ENCODE results near the gene UBR3.
"Not testable (repeated sequence)": the region's sequence is repeated elsewhere in the genome, so short reads cannot be mapped to it uniquely, and the experiment has no call there.

UBR3 gene

DNA sequence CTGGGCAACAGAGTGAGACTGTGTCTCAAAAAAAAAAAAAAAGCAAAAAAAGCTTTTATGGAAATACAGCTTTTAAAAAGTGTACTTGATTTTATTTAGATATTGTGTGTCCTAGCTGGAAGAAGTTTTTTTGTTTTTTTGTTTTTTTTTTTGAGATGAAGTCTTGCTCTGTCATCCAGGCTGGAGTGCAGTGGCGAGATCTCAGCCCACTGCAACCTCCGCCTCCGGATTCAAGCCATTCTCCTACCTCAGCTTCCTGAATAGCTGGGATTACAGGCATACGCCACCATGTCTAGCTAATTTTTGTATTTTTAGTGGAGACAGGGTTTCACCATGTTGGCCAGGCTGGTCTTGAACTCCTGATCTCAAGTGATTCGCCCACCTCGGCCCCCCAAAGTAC lies 39.0 kb downstream of the UBR3 start:
- H3K4me3 Mint-ChIP-seq, H3K27ac Mint-ChIP-seq, H3K36me3 Mint-ChIP-seq, DNase-seq, H3K9me3 Mint-ChIP-seq, H3K4me1 Mint-ChIP-seq, CTCF ChIA-PET, H3K27me3 Mint-ChIP-seq: not testable (repeated sequence)

DNA sequence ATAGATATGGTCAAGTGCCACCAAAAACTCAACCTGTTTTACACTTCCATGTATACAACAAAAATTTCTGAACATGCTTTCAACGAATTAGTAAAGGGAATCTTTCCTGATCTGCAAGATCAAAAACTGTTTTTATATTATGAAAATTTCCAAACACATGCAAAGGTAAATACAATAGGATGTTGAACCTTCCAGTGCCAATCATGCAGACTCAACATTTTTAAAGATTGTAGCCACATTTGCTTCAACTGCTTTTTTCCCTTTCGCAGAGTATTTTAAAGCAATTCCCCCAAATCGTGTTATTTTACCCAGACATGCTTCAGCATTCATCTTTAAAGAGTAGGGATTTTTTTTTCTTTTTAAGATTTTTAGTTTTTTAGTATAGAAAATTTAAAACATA lies 40.3 kb downstream of the UBR3 start:
- Mint-ChIP-seq H3K9me3 (no peaks in the 10 kb centered on the region), H3K27me3 (no peaks in the 10 kb centered on the region), H3K4me1 (no peaks in the 10 kb centered on the region), H3K36me3 (no peaks in the 10 kb centered on the region), H3K27ac (no peak overlapping the region), H3K4me3 (no peak overlapping the region)
- CTCF ChIA-PET, result interaction anchor here (0.6 kb wide), 1 partner anchor 1750 kb away, joined by 3 read pairs; no protein-coding TSS in a partner anchor
- no peak for DNase-seq

DNA sequence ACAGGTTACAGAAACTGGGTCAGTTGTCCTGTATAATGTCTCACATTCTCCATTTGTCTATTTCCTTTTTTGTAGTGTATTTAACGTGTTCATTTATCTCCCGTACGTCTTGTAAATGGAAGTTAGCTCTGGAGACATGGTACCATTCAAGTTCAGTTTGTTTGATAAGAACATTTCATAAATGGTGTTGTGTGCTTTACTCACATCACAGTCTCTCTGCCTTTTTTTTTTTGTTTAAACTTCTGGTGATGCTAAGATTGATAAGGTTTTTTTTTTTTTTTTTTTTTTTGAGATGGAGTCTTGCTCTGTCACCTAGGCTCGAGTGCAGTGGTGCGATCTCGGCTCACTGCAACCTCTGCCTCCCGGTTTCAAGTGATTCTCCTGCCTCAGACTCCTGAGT lies 41.7 kb downstream of the UBR3 start:
- CTCF ChIA-PET, result no interaction called here

DNA sequence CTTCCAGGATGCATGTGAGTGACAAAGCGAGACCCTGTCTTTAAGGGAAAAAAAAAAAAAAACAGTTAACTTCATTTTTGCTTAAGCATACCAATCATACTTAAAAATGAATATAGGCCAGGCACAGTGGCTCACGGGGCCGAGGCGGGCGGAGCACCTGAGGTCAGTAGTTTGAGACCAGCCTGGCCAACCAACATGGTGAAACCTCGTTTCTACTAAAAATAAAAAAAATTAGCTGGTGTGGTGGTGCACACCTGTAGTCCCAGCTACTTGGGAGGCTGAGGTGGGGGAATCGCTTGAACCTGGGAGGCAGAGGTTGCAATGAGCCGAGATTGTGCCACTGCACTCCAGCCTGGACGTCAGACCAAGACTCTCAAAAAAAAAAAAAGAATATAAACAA lies 44.1 kb downstream of the UBR3 start:
- DNase-seq, H3K27me3 Mint-ChIP-seq, H3K36me3 Mint-ChIP-seq, CTCF ChIA-PET, H3K9me3 Mint-ChIP-seq, H3K4me1 Mint-ChIP-seq, H3K4me3 Mint-ChIP-seq, H3K27ac Mint-ChIP-seq: not testable (repeated sequence)

More for the DNA sequence above, 41.7 kb downstream of the UBR3 start:
- Mint-ChIP-seq H3K9me3 (no peaks in the 10 kb centered on the region), H3K27me3 (no peaks in the 10 kb centered on the region), H3K36me3 (no peaks in the 10 kb centered on the region), H3K4me1 (no peaks in the 10 kb centered on the region), H3K27ac (no peak overlapping the region), H3K4me3 (no peak overlapping the region)
- DNase-seq, result no peak

DNA sequence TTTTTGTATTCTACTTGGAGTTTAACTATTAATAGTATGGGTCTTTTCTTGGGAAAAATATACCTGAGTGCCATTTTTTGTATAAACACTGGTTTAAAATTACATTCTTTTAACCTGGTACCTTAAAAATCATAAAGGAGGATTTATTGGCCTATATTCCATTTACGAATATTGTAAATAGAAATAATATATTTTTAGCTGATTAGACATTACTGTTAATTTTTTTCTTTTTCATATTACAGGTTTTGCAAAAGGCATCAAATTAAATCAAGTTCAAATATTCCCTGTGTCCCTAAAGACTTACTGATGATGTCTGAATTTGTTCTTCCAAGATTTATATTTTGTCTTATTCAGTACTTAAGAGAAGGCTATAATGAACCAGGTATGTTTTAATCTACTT lies 44.7 kb downstream of the UBR3 start:
- Mint-ChIP-seq H3K9me3 (no peaks in the 10 kb centered on the region), H3K4me3 (no peak overlapping the region), H3K27ac (no peak overlapping the region), H3K4me1 (no peaks in the 10 kb centered on the region), H3K36me3 (peaks cover 3% of the 10 kb centered on the region), H3K27me3 (no peaks in the 10 kb centered on the region)
- CTCF ChIA-PET, result no interaction called here
- DNase-seq, result no peak

DNA sequence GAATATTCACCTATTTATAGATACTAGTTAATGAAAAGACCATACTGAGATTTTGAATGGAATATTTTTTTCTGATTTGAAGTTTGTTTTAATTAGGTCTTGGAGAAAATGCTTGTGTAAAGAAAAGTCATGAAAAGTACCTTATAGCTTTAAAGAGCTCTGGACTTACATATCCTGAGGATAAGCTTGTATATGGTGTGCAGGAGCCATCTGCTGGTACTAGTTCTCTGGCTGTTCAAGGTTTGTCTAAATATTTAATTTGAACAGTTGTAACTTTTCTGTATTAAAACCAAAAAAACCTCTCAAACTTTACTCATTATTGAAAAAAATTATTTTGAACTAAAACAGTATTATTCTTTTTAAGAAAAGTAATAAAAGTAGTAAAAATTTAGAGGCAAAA lies 50.1 kb downstream of the UBR3 start:
- H3K9me3 Mint-ChIP-seq, result no peaks in the 10 kb centered on the region
- CTCF ChIA-PET, result interaction anchor here (1.0 to 1.5 kb wide), 5 partner anchors 38 to 51 kb away, joined by 3 to 4 read pairs (median 3); partner anchors contain the start of gene UBR3
- no peak overlapping the region for H3K4me3 Mint-ChIP-seq
- H3K4me1 Mint-ChIP-seq, result no peaks in the 10 kb centered on the region
- peak; percentile 25 for DNase-seq
- no peak overlapping the region for H3K27ac Mint-ChIP-seq
- peaks cover 6% of the 10 kb centered on the region for H3K36me3 Mint-ChIP-seq
- H3K27me3 Mint-ChIP-seq, result no peaks in the 10 kb centered on the region

DNA sequence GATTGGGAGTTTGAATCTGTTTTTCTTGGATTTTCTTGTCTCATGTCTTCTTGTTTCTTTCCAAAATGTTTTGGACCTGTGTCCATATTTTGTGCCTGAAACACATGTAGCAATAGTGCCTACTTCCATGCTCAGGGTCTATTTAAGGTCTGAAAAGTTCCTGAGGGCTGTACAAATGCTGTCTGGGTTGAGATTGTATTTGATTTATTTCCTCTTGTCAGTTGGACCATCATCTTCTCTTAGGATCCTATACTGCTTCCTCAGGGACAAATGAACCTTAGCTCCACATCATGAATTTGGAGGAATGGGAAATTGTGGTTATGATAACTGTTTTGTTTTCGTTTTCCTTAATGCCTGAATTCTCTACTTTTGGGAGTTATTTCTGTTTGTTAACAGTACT lies 59.9 kb downstream of the UBR3 start:
- H3K27ac Mint-ChIP-seq, result no peak overlapping the region
- peaks cover 4% of the 10 kb centered on the region for H3K36me3 Mint-ChIP-seq
- no peak overlapping the region for H3K4me3 Mint-ChIP-seq
- CTCF ChIA-PET, result no interaction called here
- no peaks in the 10 kb centered on the region for H3K4me1 Mint-ChIP-seq
- H3K9me3 Mint-ChIP-seq, result no peaks in the 10 kb centered on the region
- DNase-seq, result no peak
- no peaks in the 10 kb centered on the region for H3K27me3 Mint-ChIP-seq

DNA sequence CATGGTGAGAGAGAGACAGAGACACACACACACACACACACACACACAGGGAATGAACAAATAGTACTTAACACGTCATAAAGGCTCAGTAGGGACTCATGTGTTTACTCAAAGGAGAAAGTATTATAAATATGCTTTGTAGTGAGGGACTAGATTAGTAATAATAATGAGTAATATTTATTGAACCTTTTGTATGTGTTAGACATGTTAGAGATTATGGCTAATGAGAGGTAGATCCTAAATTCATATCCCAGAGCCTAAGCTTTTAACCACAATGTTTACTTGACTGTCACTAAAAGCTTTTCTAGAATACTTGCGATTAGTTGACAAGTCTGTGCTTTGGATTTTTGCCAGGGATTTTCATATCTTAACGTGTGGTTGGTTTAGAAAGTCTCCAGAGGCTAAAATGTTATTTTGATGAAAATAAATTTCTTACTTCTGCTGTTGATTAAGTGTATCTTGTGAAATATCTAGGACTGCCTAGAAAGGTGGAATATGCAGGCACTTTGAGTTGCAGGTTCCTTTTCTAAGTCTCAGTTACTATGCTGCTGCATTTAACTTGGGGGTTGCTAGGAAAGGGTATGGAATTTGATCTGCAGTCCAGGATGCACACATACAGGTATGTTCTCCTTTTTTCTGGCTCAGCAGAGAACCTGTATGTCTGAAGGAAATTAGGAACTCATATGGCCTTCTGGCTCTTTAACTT lies 64.5 kb downstream of the UBR3 start:
- H3K36me3 Mint-ChIP-seq, result peaks cover 4% of the 10 kb centered on the region

DNA sequence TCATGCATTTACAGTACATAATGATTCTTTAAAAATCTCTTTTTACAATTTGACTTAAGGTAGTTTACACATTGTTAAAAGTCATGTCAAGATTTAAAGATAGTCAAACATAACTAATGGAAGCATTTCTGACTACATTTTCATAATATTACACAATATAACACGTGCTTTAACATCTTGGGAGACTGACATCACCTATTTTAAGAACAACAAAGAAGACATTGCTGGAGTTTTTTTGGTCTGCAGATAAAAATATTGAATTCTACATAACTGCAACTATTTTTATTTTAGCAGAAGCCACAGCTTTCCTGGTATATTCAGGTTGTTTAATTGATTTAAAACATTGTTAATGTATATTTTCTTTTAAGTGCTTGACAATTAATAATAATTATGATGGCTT lies 65.7 kb downstream of the UBR3 start:
- Mint-ChIP-seq H3K9me3 (no peaks in the 10 kb centered on the region), H3K27me3 (no peaks in the 10 kb centered on the region), H3K4me3 (no peak overlapping the region), H3K27ac (no peak overlapping the region), H3K36me3 (peaks cover 4% of the 10 kb centered on the region), H3K4me1 (no peaks in the 10 kb centered on the region)
- no peak for DNase-seq
- CTCF ChIA-PET, result no interaction called here

More for the DNA sequence above, 64.5 kb downstream of the UBR3 start:
- Mint-ChIP-seq H3K4me1 (no peaks in the 10 kb centered on the region), H3K27ac (no peak overlapping the region), H3K27me3 (no peaks in the 10 kb centered on the region), H3K9me3 (no peaks in the 10 kb centered on the region), H3K4me3 (no peak overlapping the region)
- CTCF ChIA-PET, result no interaction called here
- DNase-seq, result no peak

DNA sequence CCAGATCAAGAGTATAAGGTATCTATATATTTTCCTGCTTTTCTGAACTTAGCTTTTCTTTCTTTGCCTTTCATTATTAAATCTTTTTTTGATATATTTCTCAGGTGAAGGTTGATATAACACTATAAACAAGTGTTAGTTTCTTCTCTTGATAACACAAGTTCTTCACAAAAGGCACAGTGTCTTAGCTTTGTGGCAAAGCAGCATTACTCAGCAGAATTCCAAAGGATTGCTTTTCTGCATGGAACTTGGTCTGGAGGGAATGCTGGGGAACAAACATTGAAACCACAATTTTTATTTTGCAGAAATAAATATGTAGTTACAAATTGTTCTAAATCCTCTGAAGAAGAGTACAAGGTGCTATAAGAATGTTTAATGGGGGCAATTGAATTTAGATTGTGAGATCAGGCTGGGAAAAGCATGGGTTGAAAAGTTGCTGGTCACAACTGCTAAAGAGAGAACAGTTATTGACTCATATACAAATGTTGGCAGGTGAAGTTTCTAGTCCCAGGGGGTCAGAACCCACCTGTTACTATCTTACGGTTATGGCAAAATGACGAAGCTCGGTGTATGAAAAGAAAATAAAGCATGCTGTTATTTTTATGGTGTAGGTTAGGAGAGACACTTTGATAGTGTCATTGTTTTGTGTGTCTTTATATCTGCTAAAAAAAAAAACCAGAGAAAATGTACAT lies 68.2 kb downstream of the UBR3 start:
- H3K4me1 Mint-ChIP-seq, result no peaks in the 10 kb centered on the region
- CTCF ChIA-PET, result interaction anchor here (0.6 kb wide), 1 partner anchor 12 kb away, joined by 4 read pairs; no protein-coding TSS in a partner anchor
- no peak overlapping the region for H3K4me3 Mint-ChIP-seq
- peaks cover 11% of the 10 kb centered on the region for H3K36me3 Mint-ChIP-seq
- DNase-seq, result no peak
- no peak overlapping the region for H3K27ac Mint-ChIP-seq
- H3K9me3 Mint-ChIP-seq, result no peaks in the 10 kb centered on the region
- no peaks in the 10 kb centered on the region for H3K27me3 Mint-ChIP-seq

DNA sequence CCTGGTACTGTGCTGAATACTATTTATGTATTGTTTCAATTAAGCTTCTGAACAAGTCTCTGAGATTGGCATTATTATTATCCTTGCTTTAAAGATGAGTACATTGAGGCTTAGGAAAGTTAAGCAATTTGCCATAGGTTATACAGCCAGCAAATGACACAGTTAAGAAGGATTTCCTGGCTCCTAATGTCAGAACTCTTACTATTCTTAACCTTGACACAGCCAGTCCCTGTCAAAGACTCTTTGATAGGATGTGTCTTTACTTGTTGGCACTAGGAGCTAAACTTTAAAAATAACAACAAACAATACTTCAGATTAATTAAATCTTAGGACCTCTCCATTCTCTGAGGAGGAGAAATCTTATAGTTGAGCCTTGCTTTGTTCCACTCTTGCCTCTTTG lies 70.6 kb downstream of the UBR3 start:
- CTCF ChIA-PET, result no interaction called here
- H3K27me3 Mint-ChIP-seq, result no peaks in the 10 kb centered on the region
- no peaks in the 10 kb centered on the region for H3K4me1 Mint-ChIP-seq
- no peaks in the 10 kb centered on the region for H3K9me3 Mint-ChIP-seq
- no peak overlapping the region for H3K4me3 Mint-ChIP-seq
- H3K27ac Mint-ChIP-seq, result no peak overlapping the region
- peaks cover 15% of the 10 kb centered on the region for H3K36me3 Mint-ChIP-seq
- no peak for DNase-seq

DNA sequence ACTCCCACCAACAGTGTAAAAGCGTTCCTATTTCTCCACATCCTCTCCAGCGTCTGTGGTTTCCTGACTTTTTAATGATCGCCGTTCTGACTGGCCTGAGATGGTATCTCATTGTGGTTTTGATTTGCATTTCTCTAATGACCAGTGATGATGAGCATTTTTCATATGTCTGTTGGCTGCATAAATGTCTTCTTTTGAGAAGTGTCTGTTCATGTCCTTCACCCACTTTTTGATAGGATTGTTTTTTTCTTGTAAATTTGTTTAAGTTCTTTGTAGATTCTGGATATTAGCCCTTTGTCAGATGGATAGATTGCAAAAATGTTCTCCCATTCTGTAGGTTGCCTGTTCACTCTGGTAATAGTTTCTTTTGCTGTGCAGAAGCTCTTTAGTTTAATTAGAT lies 72.8 kb downstream of the UBR3 start:
- peaks cover 15% of the 10 kb centered on the region for H3K36me3 Mint-ChIP-seq
- H3K9me3 Mint-ChIP-seq, H3K4me3 Mint-ChIP-seq, H3K27me3 Mint-ChIP-seq, H3K4me1 Mint-ChIP-seq, DNase-seq, H3K27ac Mint-ChIP-seq, CTCF ChIA-PET: not testable (repeated sequence)

DNA sequence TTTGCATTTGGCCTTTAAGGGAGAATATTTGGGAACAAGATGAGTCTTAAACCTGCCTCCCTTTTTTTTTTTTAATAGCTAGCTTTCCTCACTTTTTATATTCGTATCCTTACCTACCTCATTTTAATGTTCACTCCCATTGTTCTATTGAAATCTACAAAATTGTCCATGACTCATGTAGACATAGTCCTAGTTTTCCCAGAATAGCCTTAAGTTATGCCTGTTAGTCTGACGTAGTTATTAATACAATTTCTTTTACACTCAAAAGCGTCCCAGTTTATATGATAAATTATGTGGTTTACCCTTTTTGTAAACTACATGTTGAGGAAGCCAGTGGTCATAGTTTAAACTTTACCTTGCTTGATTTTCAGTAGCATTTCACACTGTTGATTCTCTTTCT lies 73.4 kb downstream of the UBR3 start:
- Mint-ChIP-seq H3K9me3 (no peaks in the 10 kb centered on the region), H3K4me3 (no peak overlapping the region), H3K36me3 (peaks cover 13% of the 10 kb centered on the region), H3K27me3 (no peaks in the 10 kb centered on the region), H3K4me1 (no peaks in the 10 kb centered on the region), H3K27ac (no peak overlapping the region)
- no peak for DNase-seq
- CTCF ChIA-PET, result no interaction called here

DNA sequence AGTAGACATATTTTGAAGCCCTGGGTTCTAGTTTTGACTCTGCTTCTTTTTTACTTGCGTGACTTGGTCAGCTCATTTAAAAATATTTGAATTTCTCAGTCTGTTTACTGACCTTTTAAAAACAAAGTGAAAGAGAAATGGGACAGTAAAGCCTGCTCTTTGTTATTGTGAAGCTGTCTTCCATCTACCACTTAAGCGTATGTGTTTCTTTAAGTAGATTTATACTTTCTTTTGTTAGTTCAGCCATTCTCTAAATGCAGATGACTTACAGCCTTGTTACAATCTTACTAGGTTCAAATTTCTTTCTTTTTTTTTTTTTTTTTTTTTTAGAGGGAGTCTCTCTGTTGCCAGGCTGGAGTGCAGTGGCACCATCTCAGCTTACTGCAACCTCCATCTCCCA lies 79.5 kb downstream of the UBR3 start:
- H3K36me3 Mint-ChIP-seq, result peaks cover 6% of the 10 kb centered on the region
- CTCF ChIA-PET, result no interaction called here
- no peaks in the 10 kb centered on the region for H3K27me3 Mint-ChIP-seq
- no peaks in the 10 kb centered on the region for H3K9me3 Mint-ChIP-seq
- H3K27ac Mint-ChIP-seq, result no peak overlapping the region
- H3K4me1 Mint-ChIP-seq, result no peaks in the 10 kb centered on the region
- H3K4me3 Mint-ChIP-seq, result no peak overlapping the region
- no peak for DNase-seq

DNA sequence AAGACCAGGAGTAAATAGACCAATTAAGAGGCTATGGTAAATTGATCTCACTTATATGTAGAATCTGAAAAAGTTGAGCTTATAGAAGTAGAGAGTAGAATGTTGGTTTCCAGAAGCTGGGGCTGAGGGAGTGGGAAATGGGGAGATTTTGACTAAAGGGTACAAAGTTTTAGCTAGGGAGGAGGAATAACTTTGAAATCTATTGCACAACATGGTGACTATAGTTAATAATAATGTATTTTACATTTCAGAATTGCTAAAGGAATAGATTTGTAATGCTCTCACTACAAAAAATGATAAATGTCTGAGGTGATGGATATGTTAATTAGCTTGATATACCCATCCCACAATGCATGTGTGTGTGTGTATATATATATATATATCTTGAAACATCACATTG lies 82.1 kb downstream of the UBR3 start:
- Mint-ChIP-seq H3K36me3 (peaks cover 8% of the 10 kb centered on the region), H3K27ac (no peak overlapping the region), H3K9me3 (no peaks in the 10 kb centered on the region), H3K4me3 (no peak overlapping the region), H3K27me3 (no peaks in the 10 kb centered on the region), H3K4me1 (no peaks in the 10 kb centered on the region)
- no peak for DNase-seq
- CTCF ChIA-PET, result interaction anchor here (0.6 kb wide), 1 partner anchor 376 kb away, joined by 4 read pairs; no protein-coding TSS in a partner anchor

Measured in activated naive CD4-positive, alpha-beta T cell treated with anti-CD3 and anti-CD28 coated beads, Interleukin-2, amount 10 ng/mL, durations not matched to agents 7 days and 5 days (primary cell).